Uterus (tissue), 4 donors: ENCODE data around the gene KAT5. TPM values are rescaled to one million over a fixed set of nuclear protein-coding genes. Genes with fewer than 3 reads are reported as not detected.

Experiments
- DNase-seq, 2 donors: peaks; one replicate each; pipeline ENCODE4 v3.0.0-alpha.2; 2019 to 2020
- H3K27ac ChIP-seq, 2 donors: fragments of 200-600 bp; sonication (generic); 1 replicate in 1 of 2; 2 replicates in 1 of 2; pipeline ENCODE4 v1.5.1; 2016 to 2018
- H3K27me3 ChIP-seq, 2 donors: fragments of 200-600 bp; sonication (generic); one replicate each; pipeline ENCODE4 v1.5.1; 2018 to 2019; ENCODE audit warnings: control low read depth in 1 of 2
- H3K36me3 ChIP-seq, 2 donors: fragments of 200-600 bp; sonication (generic); one replicate each; pipeline ENCODE4 v1.5.1; 2019; ENCODE audit warnings: control low read depth in 1 of 2
- H3K4me1 ChIP-seq, 2 donors: fragments of 200-600 bp; sonication (generic); one replicate each; pipeline ENCODE4 v1.5.1; 2018 to 2019; ENCODE audit warnings: control low read depth in 1 of 2
- H3K4me3 ChIP-seq, 2 donors: fragments of 200-600 bp; sonication (generic); 1 replicate in 1 of 2; 2 replicates in 1 of 2; pipeline ENCODE4 v1.5.1; 2018 to 2019; ENCODE audit warnings: mild to moderate bottlenecking in 1 of 2
- H3K9me3 ChIP-seq, 2 donors: fragments of 200-600 bp; sonication (generic); one replicate each; pipeline ENCODE4 v1.5.1; 2019; ENCODE audit warnings: control low read depth in 1 of 2
- POLR2A ChIP-seq, 2 donors: fragments of 450-650 bp; IDR thresholded peaks; one replicate each; pipeline ENCODE4 v1.6.1; 2016; ENCODE audit warnings: antibody characterized with exemption in 2 of 2, mild to moderate bottlenecking in 1 of 2, moderate library complexity in 1 of 2
- intact Hi-C: fragments of 100-400 bp; cut with DNase I; formaldehyde crosslinking; loops from one replicate; pipeline ENCODE4 v1.15.1; 2023; ENCODE audit warnings: low total_unique reads
- total RNA-seq, 4 donors: library from RNA; depleted of rRNA in 3 of 4; stranded (reverse); fragments of >200 nt in 3 of 4; gene quantifications; one replicate each; pipeline versions ENCODE4 v1.1.0 to v1.2.4, GENCODE V29; 2014 to 2023
- TF ChIP-seq, protein P1 (sequence below), 4 experiments: fragments of 200-600 bp in 2 of 4; fragments of 450-650 bp in 2 of 4; sonication (generic) in 2 of 4; IDR thresholded peaks; one replicate each; pipeline ENCODE4 v1.5.1; 2016 to 2019; ENCODE audit warnings: antibody characterized with exemption in 4 of 4, mild to moderate bottlenecking in 2 of 4, moderate library complexity in 1 of 4
- donor health status: DM: yes; HTN: yes; CAD: no.

KAT5 gene
- total RNA-seq, 4 donors from 2014 or later, result 37.1 to 113 (median 81.5) TPM

DNA sequence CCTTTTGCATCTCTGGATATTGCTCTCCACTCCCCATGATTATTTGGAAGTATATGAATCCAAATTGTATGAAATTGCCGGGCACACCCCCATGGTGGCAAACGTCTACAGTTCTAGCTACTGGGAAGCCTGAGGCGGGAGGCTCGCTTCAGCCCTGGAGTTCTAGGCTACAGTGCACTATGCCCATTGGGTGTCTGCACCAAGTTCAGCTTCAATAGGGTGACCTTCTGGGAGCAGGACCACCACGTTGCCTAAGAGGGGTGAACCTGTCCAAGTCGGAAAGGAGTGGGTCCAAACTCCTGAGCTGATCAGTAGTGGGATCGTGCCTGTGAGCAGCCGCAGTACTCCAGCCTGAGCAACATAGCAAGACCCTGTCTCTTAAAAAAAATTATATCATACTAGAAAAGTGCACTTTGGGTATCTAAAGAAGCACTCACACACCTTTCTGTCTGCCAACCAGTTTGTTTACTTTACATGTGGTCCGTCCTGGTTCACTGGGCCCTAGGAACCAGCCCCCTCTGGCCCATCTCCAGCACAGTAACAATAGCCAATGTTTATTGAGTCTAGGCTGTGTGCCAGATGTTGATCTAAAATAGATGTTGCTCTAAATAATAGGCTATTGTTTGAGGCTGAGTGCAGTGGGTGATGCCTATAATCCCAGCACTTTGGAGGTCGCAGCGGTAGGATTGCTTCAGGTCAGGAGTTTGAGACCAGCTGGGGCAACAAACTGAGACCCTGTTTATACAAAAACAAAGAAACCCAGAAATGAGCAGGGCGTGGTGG is 16.4 kb upstream of the KAT5 start:
- Histone ChIP-seq H3K4me1 (no peaks in the 10 kb centered on the region), H3K27me3 (no peaks in the 10 kb centered on the region), H3K36me3 (no peaks in the 10 kb centered on the region), H3K4me3 (no peak overlapping the region), H3K9me3 (no peaks in the 10 kb centered on the region), H3K27ac (no peak overlapping the region)
- TF ChIP-seq, protein P1, sequence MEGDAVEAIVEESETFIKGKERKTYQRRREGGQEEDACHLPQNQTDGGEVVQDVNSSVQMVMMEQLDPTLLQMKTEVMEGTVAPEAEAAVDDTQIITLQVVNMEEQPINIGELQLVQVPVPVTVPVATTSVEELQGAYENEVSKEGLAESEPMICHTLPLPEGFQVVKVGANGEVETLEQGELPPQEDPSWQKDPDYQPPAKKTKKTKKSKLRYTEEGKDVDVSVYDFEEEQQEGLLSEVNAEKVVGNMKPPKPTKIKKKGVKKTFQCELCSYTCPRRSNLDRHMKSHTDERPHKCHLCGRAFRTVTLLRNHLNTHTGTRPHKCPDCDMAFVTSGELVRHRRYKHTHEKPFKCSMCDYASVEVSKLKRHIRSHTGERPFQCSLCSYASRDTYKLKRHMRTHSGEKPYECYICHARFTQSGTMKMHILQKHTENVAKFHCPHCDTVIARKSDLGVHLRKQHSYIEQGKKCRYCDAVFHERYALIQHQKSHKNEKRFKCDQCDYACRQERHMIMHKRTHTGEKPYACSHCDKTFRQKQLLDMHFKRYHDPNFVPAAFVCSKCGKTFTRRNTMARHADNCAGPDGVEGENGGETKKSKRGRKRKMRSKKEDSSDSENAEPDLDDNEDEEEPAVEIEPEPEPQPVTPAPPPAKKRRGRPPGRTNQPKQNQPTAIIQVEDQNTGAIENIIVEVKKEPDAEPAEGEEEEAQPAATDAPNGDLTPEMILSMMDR (IDR thresholded peaks at IDR 0.05), result no peak
- TF ChIP-seq POLR2A (IDR thresholded peaks at IDR 0.05), result no peak
- peak in 1 of 2 donors; percentile 37 for DNase-seq
- intact Hi-C loops, result no loop called here

DNA sequence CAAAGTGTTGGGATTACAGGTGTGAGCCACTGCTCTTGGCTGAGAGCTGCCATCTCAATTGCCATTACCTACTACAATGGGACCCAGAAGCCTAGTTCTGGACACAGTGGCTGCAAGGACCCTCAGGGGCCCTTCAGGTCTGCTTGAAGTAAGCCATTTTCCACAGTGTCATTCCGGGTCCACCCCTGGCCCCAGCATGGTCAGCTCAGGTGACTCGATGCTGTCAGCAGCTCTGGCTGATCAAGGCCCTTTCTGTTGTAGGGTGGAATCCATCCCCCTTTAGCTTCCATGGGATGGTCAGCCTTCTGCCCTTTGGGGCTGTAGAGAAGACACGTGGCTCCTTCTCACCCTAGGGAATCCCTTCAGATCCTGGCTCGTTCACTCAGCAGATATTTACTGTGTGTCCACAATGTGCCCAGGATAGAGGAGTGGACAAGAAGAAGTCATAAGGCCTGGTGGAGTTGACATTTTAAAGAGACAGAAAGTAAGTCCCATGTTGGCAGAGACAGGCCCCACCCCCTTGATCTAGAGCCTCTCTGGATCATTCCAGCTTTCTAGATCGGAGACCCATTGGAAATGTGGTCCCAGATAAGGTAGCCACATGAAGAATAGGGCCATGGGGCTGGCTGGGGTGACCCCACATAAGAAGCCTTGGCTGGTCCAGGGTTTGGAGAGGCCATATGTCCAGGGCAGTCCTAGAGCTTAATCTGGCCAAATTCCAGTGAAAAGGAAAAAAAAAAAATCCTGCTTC is 15.1 kb upstream of the KAT5 start:
- no peak for TF ChIP-seq POLR2A (IDR thresholded peaks at IDR 0.05)
- TF ChIP-seq, protein P1 (IDR thresholded peaks at IDR 0.05), result no peak
- intact Hi-C loops, result no loop called here
- no peak overlapping the region for H3K4me3 ChIP-seq
- no peaks in the 10 kb centered on the region for H3K36me3 ChIP-seq
- no peak overlapping the region for H3K27ac ChIP-seq
- no peaks in the 10 kb centered on the region for H3K9me3 ChIP-seq
- no peak for DNase-seq
- no peaks in the 10 kb centered on the region for H3K27me3 ChIP-seq
- no peaks in the 10 kb centered on the region for H3K4me1 ChIP-seq

DNA sequence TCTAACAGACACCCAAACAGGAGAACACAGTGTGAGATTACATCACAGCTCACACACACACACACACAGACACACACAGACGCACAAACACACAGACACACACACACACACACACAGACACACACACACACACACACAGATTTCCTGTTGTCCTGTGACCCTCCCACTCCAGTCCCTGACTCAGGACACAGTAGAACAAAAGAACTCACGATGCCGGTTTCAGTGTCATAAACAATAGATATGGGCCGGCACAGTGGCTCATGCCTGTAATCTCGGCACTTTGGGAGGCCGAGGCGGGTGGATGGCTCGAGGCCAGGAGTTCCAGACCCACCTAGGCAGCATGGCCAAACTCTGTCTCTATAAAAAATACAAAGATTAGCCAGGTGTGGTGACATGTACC is 13.8 kb upstream of the KAT5 start:
- H3K4me1 ChIP-seq, result no peaks in the 10 kb centered on the region
- TF ChIP-seq, protein P1 (IDR thresholded peaks at IDR 0.05), result no peak
- no peak for TF ChIP-seq POLR2A (IDR thresholded peaks at IDR 0.05)
- no peaks in the 10 kb centered on the region for H3K27me3 ChIP-seq
- H3K4me3 ChIP-seq, result no peak overlapping the region
- intact Hi-C loops, result no loop called here
- no peaks in the 10 kb centered on the region for H3K36me3 ChIP-seq
- no peak overlapping the region for H3K27ac ChIP-seq
- H3K9me3 ChIP-seq, result no peaks in the 10 kb centered on the region
- no peak for DNase-seq

DNA sequence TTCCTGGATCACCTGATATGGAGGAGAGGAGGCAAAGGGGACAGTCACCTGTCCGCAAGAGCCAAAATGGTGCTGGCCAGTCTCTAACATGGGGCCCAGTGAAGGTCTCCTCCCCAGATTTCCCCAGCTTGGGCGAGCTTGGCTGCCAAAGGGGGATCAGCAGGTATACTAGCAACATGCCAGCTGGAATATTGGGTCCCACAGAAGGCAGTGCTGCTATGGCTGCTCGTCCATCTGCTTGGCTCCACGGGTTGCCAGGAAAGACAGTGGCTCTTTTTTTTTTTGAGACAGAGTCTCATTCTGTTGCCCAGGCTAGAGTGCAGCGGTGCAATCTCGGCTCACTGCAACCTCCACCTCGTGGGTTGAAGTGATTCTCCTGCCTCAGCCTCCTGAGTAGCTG is 12.7 kb upstream of the KAT5 start:
- Histone ChIP-seq H3K4me3 (no peak overlapping the region), H3K27ac (no peak overlapping the region), H3K4me1 (no peaks in the 10 kb centered on the region), H3K36me3 (no peaks in the 10 kb centered on the region), H3K27me3 (no peaks in the 10 kb centered on the region), H3K9me3 (no peaks in the 10 kb centered on the region)
- no peak for DNase-seq
- TF ChIP-seq, protein P1 (IDR thresholded peaks at IDR 0.05), result no peak
- no peak for TF ChIP-seq POLR2A (IDR thresholded peaks at IDR 0.05)
- intact Hi-C loops, result no loop called here

DNA sequence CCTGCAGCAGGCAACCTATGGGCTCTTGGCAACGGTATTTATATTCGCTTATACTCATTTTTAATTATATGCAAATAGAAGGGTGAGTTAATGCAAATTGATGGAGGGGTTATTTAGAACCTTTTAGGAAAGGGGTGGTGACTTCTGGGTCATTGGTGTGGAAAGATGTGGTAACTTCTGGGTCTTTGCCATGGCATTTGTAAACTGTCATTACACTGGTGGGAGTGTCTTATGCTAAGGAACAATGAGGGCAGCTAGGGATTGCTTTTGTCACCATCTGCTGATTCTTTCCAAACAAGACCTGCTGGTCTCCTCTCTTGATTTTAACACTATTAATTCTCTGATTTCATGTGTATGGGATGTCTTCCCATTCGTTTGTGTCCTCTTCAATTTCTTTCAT is 11.7 kb upstream of the KAT5 start:
- intact Hi-C loops, result no loop called here
- no peak overlapping the region for H3K4me3 ChIP-seq
- TF ChIP-seq, protein P1 (IDR thresholded peaks at IDR 0.05), result no peak
- TF ChIP-seq POLR2A (IDR thresholded peaks at IDR 0.05), result no peak
- H3K9me3 ChIP-seq, result no peaks in the 10 kb centered on the region
- H3K36me3 ChIP-seq, result no peaks in the 10 kb centered on the region
- no peak for DNase-seq
- no peaks in the 10 kb centered on the region for H3K27me3 ChIP-seq
- no peaks in the 10 kb centered on the region for H3K4me1 ChIP-seq
- H3K27ac ChIP-seq, result no peak overlapping the region
